HEK293 (cell line): ENCODE results near the gene NUP160.
"Not testable (repeated sequence)": the region's sequence is repeated elsewhere in the genome, so short reads cannot be mapped to it uniquely, and the experiment has no call there.

ENCODE experiments used
- CTCF ChIA-PET: fragments of 350-600 bp; formaldehyde crosslinking; extraction: SDS; loops from one replicate; lab custom pipeline; 2021; ENCODE audit warnings: antibody characterized with exemption; lab: Yijun Ruan, JAX
- POLR2A ChIA-PET: fragments of 300-600 bp; formaldehyde crosslinking; extraction: SDS; loops from one replicate; lab custom pipeline; 2020; ENCODE audit warnings: antibody characterized with exemption, inconsistent platforms; lab: Yijun Ruan, JAX
- H3K27ac ChIP-seq: fragments of 200-500 bp; sonication (Bioruptor generic); 2 replicates; pipeline ENCODE4 v1.5.1; 2014; ENCODE audit warnings: low read depth, low read length, control low read depth, inconsistent platforms; ENCODE audit errors: extremely low read depth
- H3K36me3 ChIP-seq, 2 experiments: fragments of 200-500 bp in 1 of 2; sonication (Bioruptor generic) in 1 of 2; 1 replicate in 1 of 2; 2 replicates in 1 of 2; pipeline ENCODE4 v1.5.1; 2014 to 2017; ENCODE audit warnings: inconsistent platforms in 2 of 2, low read length in 2 of 2; ENCODE audit not compliant: control insufficient read depth in 2 of 2, insufficient read depth in 1 of 2
- H3K4me1 ChIP-seq: fragments of 200-500 bp; sonication (Bioruptor generic); 2 replicates; pipeline ENCODE4 v1.5.1; 2014; ENCODE audit warnings: mild to moderate bottlenecking, low read length, inconsistent platforms; ENCODE audit not compliant: control insufficient read depth, insufficient read depth
- H3K4me3 ChIP-seq: 2 replicates; pipeline ENCODE4 v1.5.1; 2011; ENCODE audit warnings: low read depth, mild to moderate bottlenecking, control low read depth, low read length, moderate library complexity
- H3K9me3 ChIP-seq: fragments of 200-500 bp; sonication (Bioruptor generic); 2 replicates; pipeline ENCODE4 v1.5.1; 2014; ENCODE audit warnings: low read depth, low read length, inconsistent platforms; ENCODE audit not compliant: control insufficient read depth, insufficient read depth
- GLIS1 ChIP-seq: fragments of 450-650 bp; formaldehyde crosslinking; IDR thresholded peaks from 2 replicates; pipeline ENCODE4 v1.5.1; 2016; ENCODE audit warnings: missing biosample characterization, missing genetic modification characterization
- HOXA7 ChIP-seq: sonication (generic); formaldehyde crosslinking; IDR thresholded peaks from 2 replicates; pipeline ENCODE4 v1.8.1; 2022; ENCODE audit warnings: missing genetic modification reagents, borderline replicate concordance
- KLF17 ChIP-seq: fragments of 450-650 bp; formaldehyde crosslinking; IDR thresholded peaks from 2 replicates; pipeline ENCODE4 v1.5.1; 2016; ENCODE audit warnings: missing biosample characterization, missing genetic modification characterization
- OSR2 ChIP-seq: fragments of 450-650 bp; formaldehyde crosslinking; IDR thresholded peaks from 2 replicates; pipeline ENCODE4 v1.5.1; 2016; ENCODE audit warnings: missing biosample characterization, missing genetic modification characterization
- RBAK ChIP-seq: fragments of 450-650 bp; formaldehyde crosslinking; IDR thresholded peaks from 2 replicates; pipeline ENCODE4 v1.5.1; 2016; ENCODE audit warnings: missing biosample characterization, missing genetic modification characterization
- REPIN1 ChIP-seq: fragments of 450-650 bp; formaldehyde crosslinking; IDR thresholded peaks from 2 replicates; pipeline ENCODE4 v1.5.1; 2017; ENCODE audit warnings: missing biosample characterization, missing genetic modification characterization, low read depth
- ZBTB10 ChIP-seq: fragments of 450-650 bp; formaldehyde crosslinking; IDR thresholded peaks from 2 replicates; pipeline ENCODE4 v1.5.1; 2016; ENCODE audit warnings: missing biosample characterization, missing genetic modification characterization
- ZNF211 ChIP-seq: fragments of 450-650 bp; formaldehyde crosslinking; IDR thresholded peaks from 2 replicates; pipeline ENCODE4 v1.5.1; 2016; ENCODE audit warnings: low read depth, missing biosample characterization, missing genetic modification characterization
- ZNF248 ChIP-seq: fragments of 450-650 bp; formaldehyde crosslinking; IDR thresholded peaks from 2 replicates; pipeline ENCODE4 v1.5.1; 2017; ENCODE audit warnings: missing biosample characterization, missing genetic modification characterization
- ZNF341 ChIP-seq: fragments of 450-650 bp; formaldehyde crosslinking; IDR thresholded peaks from 2 replicates; pipeline ENCODE4; 2016; ENCODE audit warnings: low read depth, missing biosample characterization, missing genetic modification characterization
- ZNF366 ChIP-seq: fragments of 450-650 bp; formaldehyde crosslinking; conservative IDR thresholded peaks from 2 replicates; pipeline ENCODE4 v1.5.1; 2016; ENCODE audit warnings: missing biosample characterization, missing genetic modification characterization
- ZNF513 ChIP-seq: fragments of 450-650 bp; IDR thresholded peaks from 2 replicates; pipeline ENCODE4 v1.5.1; 2018; ENCODE audit warnings: missing biosample characterization, missing genetic modification characterization
- ZNF561 ChIP-seq: fragments of 450-650 bp; IDR thresholded peaks from 2 replicates; pipeline ENCODE4 v1.5.1; 2018; ENCODE audit warnings: missing biosample characterization, missing genetic modification characterization, borderline replicate concordance
- ZNF664 ChIP-seq: fragments of 450-650 bp; formaldehyde crosslinking; IDR thresholded peaks from 2 replicates; pipeline ENCODE4 v1.5.1; 2016; ENCODE audit warnings: missing biosample characterization, missing genetic modification characterization
- ZNF785 ChIP-seq: fragments of 450-650 bp; formaldehyde crosslinking; IDR thresholded peaks from 2 replicates; pipeline ENCODE4 v1.5.1; 2016; ENCODE audit warnings: missing biosample characterization, missing genetic modification characterization

The NUP160 gene

GRCh38 chr11:47895035-47895434, 46.9 kb upstream of the NUP160 start:
- Histone ChIP-seq H3K27ac (no peak overlapping the region), H3K4me1 (no peaks in the 10 kb centered on the region), H3K9me3 (no peaks in the 10 kb centered on the region), H3K36me3 (no peaks in the 10 kb centered on the region)
- ChIA-PET POLR2A (no interaction called here), CTCF (no interaction called here)
- TF ChIP-seq ZNF513 = no peak
- TF ChIP-seq, all 188 proteins: peak for 0
- H3K4me3 ChIP-seq = no peak overlapping the region

- POLR2A ChIA-PET, H3K4me1 ChIP-seq, H3K4me3 ChIP-seq, H3K27ac ChIP-seq, CTCF ChIA-PET, H3K9me3 ChIP-seq, H3K36me3 ChIP-seq: not testable (repeated sequence)
These were observed 44.6 kb upstream of the NUP160 start for GRCh38 chr11:47892546-47893276.

GRCh38 chr11:47891886-47892285, 43.7 kb upstream of the NUP160 start:
- no peak for TF ChIP-seq HOXA7 (CRISPR knock-in tag)
- Histone ChIP-seq H3K9me3 (no peaks in the 10 kb centered on the region), H3K36me3 (no peaks in the 10 kb centered on the region), H3K27ac (no peak overlapping the region), H3K4me1 (no peaks in the 10 kb centered on the region), H3K4me3 (no peak overlapping the region)
- CTCF ChIA-PET = no interaction called here
- POLR2A ChIA-PET = no interaction called here

- Histone ChIP-seq H3K4me1 (no peaks in the 10 kb centered on the region), H3K4me3 (no peak overlapping the region), H3K27ac (no peak overlapping the region), H3K36me3 (no peaks in the 10 kb centered on the region), H3K9me3 (no peaks in the 10 kb centered on the region)
- ChIA-PET CTCF (interaction anchor here (0.5 kb wide), 1 partner anchor 35 kb away, joined by 5 read pairs; no protein-coding TSS in a partner anchor), POLR2A (interaction anchor here (0.6 kb wide), 1 partner anchor 20 kb away, joined by 3 read pairs; no protein-coding TSS in a partner anchor)
- TF ChIP-seq OSR2 (tag by site-specific recombination) = no peak
- TF ChIP-seq ZNF664 (tag by site-specific recombination) = no peak
- TF ChIP-seq ZNF248 (tag by site-specific recombination) = no peak
- no peak for TF ChIP-seq ZBTB10 (tag by site-specific recombination)
These were observed 41.7 kb upstream of the NUP160 start for GRCh38 chr11:47889714-47890441.

- no peaks in the 10 kb centered on the region for H3K36me3 ChIP-seq
- H3K9me3 ChIP-seq = no peaks in the 10 kb centered on the region
- H3K27ac ChIP-seq = no peak overlapping the region
- no peak overlapping the region for H3K4me3 ChIP-seq
- ChIA-PET POLR2A (no interaction called here), CTCF (interaction anchor here (1.2 to 1.5 kb wide), 2 partner anchors 35 to 50 kb away, joined by 3 read pairs; no protein-coding TSS in a partner anchor)
- H3K4me1 ChIP-seq = no peaks in the 10 kb centered on the region
- TF ChIP-seq GLIS1 (tag by site-specific recombination) (no peak), RBAK (tag by site-specific recombination) (no peak), ZNF366 (tag by site-specific recombination) (no peak), ZNF785 (no peak), ZNF341 (tag by site-specific recombination) (no peak), KLF17 (no peak), REPIN1 (tag by site-specific recombination) (no peak), ZNF211 (tag by site-specific recombination) (no peak), ZNF561 (tag by site-specific recombination) (no peak)
These were observed 39.9 kb upstream of the NUP160 start for GRCh38 chr11:47887910-47888569.
